Thyroid gland (tissue), 4 donors: ENCODE measurements around the gene PCNX1.

ENCODE experiments used
- POLR2A ChIP-seq, 2 donors: fragments of 450-650 bp; IDR thresholded peaks; one replicate each; pipeline ENCODE4 v1.6.1; 2017; ENCODE audit warnings: antibody characterized with exemption in 2 of 2, mild to moderate bottlenecking in 2 of 2, moderate library complexity in 1 of 2
- TF ChIP-seq, protein P1 (sequence below), 6 experiments: fragments of 200-600 bp in 3 of 6; fragments of 450-650 bp in 3 of 6; sonication (generic) in 3 of 6; IDR thresholded peaks; one replicate each; pipeline ENCODE4 v1.5.1; 2016 to 2019; ENCODE audit warnings: antibody characterized with exemption in 6 of 6, mild to moderate bottlenecking in 2 of 6, inconsistent platforms in 1 of 6, moderate library complexity in 1 of 6

DNA sequence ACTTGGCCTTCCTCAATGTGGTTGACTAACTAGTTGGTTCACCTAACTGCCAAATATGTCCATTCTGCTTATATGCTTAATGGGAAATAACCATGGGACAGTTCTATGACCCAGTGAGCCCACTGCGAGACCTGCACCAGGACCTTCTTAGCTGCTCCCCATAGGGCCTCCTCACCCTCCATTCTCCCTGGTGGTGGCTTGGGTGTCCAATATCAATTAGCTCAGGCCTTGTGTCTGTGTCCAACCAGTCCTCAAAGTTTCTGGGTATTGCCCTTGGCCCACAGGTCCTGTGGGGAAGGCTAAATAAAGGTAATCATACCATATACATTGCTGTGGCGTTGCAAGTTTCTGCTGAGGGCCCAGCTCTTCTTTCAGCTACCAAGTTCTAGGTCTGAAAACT, 228.2 kb downstream of the PCNX1 start:
- no peak for TF ChIP-seq POLR2A (IDR thresholded peaks at IDR 0.05)
- TF ChIP-seq, protein P1, sequence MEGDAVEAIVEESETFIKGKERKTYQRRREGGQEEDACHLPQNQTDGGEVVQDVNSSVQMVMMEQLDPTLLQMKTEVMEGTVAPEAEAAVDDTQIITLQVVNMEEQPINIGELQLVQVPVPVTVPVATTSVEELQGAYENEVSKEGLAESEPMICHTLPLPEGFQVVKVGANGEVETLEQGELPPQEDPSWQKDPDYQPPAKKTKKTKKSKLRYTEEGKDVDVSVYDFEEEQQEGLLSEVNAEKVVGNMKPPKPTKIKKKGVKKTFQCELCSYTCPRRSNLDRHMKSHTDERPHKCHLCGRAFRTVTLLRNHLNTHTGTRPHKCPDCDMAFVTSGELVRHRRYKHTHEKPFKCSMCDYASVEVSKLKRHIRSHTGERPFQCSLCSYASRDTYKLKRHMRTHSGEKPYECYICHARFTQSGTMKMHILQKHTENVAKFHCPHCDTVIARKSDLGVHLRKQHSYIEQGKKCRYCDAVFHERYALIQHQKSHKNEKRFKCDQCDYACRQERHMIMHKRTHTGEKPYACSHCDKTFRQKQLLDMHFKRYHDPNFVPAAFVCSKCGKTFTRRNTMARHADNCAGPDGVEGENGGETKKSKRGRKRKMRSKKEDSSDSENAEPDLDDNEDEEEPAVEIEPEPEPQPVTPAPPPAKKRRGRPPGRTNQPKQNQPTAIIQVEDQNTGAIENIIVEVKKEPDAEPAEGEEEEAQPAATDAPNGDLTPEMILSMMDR (IDR thresholded peaks at IDR 0.05), result no peak
